CD4-positive, alpha-beta memory T cell (primary cell): ENCODE results near the gene DNAH5. TPM values are rescaled to one million over a fixed set of nuclear protein-coding genes. Genes with fewer than 3 reads are reported as not detected.

Source experiments
- CTCF ChIA-PET: fragments of 350-600 bp; sonication (Branson Sonifier 250); formaldehyde crosslinking; loops from one replicate; lab custom pipeline; 2021; ENCODE audit warnings: inconsistent platforms; ENCODE audit not compliant: partially characterized antibody; lab: Charles Lee
- POLR2A ChIA-PET: fragments of 350-600 bp; sonication (Branson Sonifier 250); formaldehyde crosslinking; loops from one replicate; lab custom pipeline; 2021; ENCODE audit not compliant: partially characterized antibody; lab: Charles Lee
- DNase-seq, 5 donors: peaks; one replicate each; pipeline versions ENCODE4 v3.0.0 to v3.0.0-alpha.2; 2020 to 2022; ENCODE audit warnings: mixed read lengths in 1 of 5
- H3K27ac ChIP-seq: one replicate; pipeline ENCODE4 v1.7.0; 2013; ENCODE audit warnings: low read depth, low read length
- H3K27me3 ChIP-seq: 2 replicates; pipeline ENCODE4 v1.7.0; 2013; ENCODE audit warnings: mild to moderate bottlenecking, low read length, moderate library complexity; ENCODE audit not compliant: insufficient read depth
- H3K36me3 ChIP-seq: 2 replicates; pipeline ENCODE4 v1.7.0; 2013; ENCODE audit warnings: mild to moderate bottlenecking, low read length, moderate library complexity; ENCODE audit not compliant: insufficient read depth
- H3K4me1 ChIP-seq: 2 replicates; pipeline ENCODE4 v1.7.0; 2013; ENCODE audit warnings: mild to moderate bottlenecking, low read length, moderate library complexity; ENCODE audit not compliant: insufficient read depth
- H3K4me3 ChIP-seq, 2 donors: one replicate each; pipeline ENCODE4 v1.7.0; 2013; ENCODE audit warnings: low read length in 2 of 2, mild to moderate bottlenecking in 1 of 2
- H3K9me3 ChIP-seq, 2 donors: one replicate each; pipeline ENCODE4 v1.7.0; 2013; ENCODE audit warnings: low read length in 2 of 2, control low read depth in 1 of 2; ENCODE audit not compliant: control insufficient read depth in 1 of 2
- H3K27ac Mint-ChIP-seq, 7 donors: one replicate each; pipeline ENCODE4 v1.8.0; 2020 to 2021; ENCODE audit warnings: mixed read lengths in 7 of 7, mild to moderate bottlenecking in 6 of 7, inconsistent platforms in 3 of 7, moderate library complexity in 3 of 7
- H3K27me3 Mint-ChIP-seq, 2 donors: one replicate each; pipeline ENCODE4 v1.8.0; 2020 to 2021; ENCODE audit warnings: mixed read lengths in 2 of 2
- H3K36me3 Mint-ChIP-seq, 2 donors: one replicate each; pipeline ENCODE4 v1.8.0; 2020 to 2021; ENCODE audit warnings: mixed read lengths in 2 of 2, inconsistent platforms in 1 of 2, mild to moderate bottlenecking in 1 of 2
- H3K4me1 Mint-ChIP-seq, 4 donors: one replicate each; pipeline ENCODE4 v1.8.0; 2020 to 2021; ENCODE audit warnings: mixed read lengths in 4 of 4, mild to moderate bottlenecking in 1 of 4
- H3K4me3 Mint-ChIP-seq, 8 donors: one replicate each; pipeline ENCODE4 v1.8.0; 2020 to 2021; ENCODE audit warnings: mixed read lengths in 8 of 8, mild to moderate bottlenecking in 7 of 8, moderate library complexity in 6 of 8, inconsistent platforms in 3 of 8
- H3K9me3 Mint-ChIP-seq, 8 donors: one replicate each; pipeline ENCODE4 v1.8.0; 2020 to 2021; ENCODE audit warnings: mixed read lengths in 8 of 8, mild to moderate bottlenecking in 5 of 8, inconsistent platforms in 3 of 8, moderate library complexity in 1 of 8
- intact Hi-C: fragments of 100-400 bp; cut with micrococcal nuclease; formaldehyde crosslinking; loops from one replicate; pipeline ENCODE4 v1.15.1; 2023
- polyA plus RNA-seq, 2 donors: library from polyadenylated mRNA; unstranded; fragments of 300-500 nt; fragmentation: Illumina TruSeq; gene quantifications; one replicate each; pipeline ENCODE4 v1.2.3, GENCODE V29; 2021
- total RNA-seq, 2 experiments: library from RNA; stranded (reverse); gene quantifications; one replicate each; pipeline ENCODE4 v1.2.3, GENCODE V29; 2021

The DNAH5 gene
- total and polyA plus RNA-seq, 4 experiments from 2014 or later = not detected

DNA sequence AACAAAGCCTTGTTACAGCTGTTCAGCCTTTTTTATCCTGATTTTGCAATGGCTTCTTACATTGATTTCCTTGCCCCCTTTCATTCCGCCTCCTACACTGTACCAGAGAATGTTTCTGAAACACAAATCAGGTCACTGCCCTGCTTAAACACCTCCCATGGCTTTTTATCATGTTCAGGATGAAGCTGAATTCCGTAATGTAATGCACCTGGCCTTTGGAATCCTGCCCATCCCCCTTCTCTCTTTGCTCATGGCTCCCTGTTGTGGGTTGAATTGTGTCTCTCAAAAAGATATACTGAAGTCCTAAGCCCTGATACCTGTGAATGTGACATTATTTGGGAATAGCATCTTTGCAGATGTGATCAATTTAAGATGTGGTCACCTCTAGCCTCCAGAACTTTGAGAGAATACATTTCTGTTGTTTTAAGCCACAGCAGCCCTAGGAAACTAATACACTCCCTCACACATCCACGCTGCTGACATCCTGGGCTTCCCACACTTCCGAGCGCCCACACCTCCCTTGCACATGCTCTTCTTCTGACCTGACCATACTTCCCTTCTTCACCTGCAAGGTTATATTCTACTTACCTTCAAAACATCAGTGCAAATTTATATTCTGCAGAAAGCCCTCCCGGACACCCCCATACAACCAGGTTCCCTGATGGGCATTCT lies 101.2 kb downstream of the DNAH5 start:
- peaks cover 0 to 9% (median 6%) of the 10 kb centered on the region in 8 donors for H3K9me3 Mint-ChIP-seq
- no peak for DNase-seq
- no peak overlapping the region for H3K4me3 Mint-ChIP-seq
- H3K36me3 Mint-ChIP-seq = no peaks in the 10 kb centered on the region
- Histone ChIP-seq H3K36me3 (no peaks in the 10 kb centered on the region), H3K9me3 (no peaks in the 10 kb centered on the region), H3K27me3 (no peaks in the 10 kb centered on the region), H3K4me3 (no peak overlapping the region), H3K4me1 (no peaks in the 10 kb centered on the region), H3K27ac (no peak overlapping the region)
- no peak overlapping the region for H3K27ac Mint-ChIP-seq
- no peaks in the 10 kb centered on the region for H3K4me1 Mint-ChIP-seq
- no peaks in the 10 kb centered on the region for H3K27me3 Mint-ChIP-seq
- ChIA-PET POLR2A (no interaction called here), CTCF (no interaction called here)
- intact Hi-C loops = no loop called here

DNA sequence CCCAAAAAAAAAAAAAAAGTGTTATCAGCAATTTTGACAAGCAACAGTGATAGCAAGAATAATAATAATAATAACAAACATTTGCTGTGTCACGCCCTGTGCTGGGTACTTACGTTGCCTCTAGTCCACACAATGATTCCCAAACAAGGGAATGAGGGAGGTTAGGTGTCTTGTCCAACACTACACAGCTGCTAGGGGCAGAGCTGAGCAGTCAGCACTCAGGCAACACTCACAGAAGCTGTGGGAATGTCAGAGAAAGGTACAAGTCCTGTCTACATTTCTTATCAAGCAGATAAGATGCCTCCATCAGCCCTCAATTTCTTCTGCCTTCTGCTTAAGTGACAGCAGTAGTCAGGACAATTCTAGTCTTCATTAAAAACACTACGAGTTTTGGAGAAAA lies 111.0 kb downstream of the DNAH5 start:
- Histone ChIP-seq H3K4me1 (no peaks in the 10 kb centered on the region), H3K4me3 (no peak overlapping the region), H3K9me3 (no peaks in the 10 kb centered on the region), H3K36me3 (no peaks in the 10 kb centered on the region), H3K27ac (no peak overlapping the region), H3K27me3 (no peaks in the 10 kb centered on the region)
- no peaks in the 10 kb centered on the region for H3K27me3 Mint-ChIP-seq
- H3K27ac Mint-ChIP-seq = no peak overlapping the region
- POLR2A ChIA-PET = no interaction called here
- peaks cover 2 to 22% (median 10%) of the 10 kb centered on the region in 8 donors for H3K9me3 Mint-ChIP-seq
- intact Hi-C loops = no loop called here
- H3K4me1 Mint-ChIP-seq = no peaks in the 10 kb centered on the region
- CTCF ChIA-PET = no interaction called here
- no peaks in the 10 kb centered on the region for H3K36me3 Mint-ChIP-seq
- no peak for DNase-seq
- H3K4me3 Mint-ChIP-seq = no peak overlapping the region

DNA sequence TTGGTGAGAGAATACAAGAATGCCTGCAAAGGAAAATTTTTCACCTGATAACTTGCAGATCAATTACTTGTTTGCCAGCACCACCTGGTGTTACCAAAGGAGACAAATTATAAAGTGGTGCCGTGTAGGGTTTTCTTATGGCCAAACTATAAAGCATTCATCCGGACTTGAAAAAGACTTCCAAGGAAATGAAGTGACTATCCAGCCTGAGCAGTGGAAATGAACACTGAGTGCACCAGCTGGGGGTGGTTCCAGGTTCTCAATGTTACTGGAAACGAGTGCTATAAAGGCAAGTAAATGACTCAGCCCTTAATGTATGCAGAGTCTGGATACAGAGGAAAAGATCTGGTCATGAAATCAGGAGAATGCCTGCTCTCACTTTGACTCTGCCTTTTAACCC lies 113.1 kb downstream of the DNAH5 start:
- ChIA-PET CTCF (no interaction called here), POLR2A (no interaction called here)
- Mint-ChIP-seq H3K4me3 (no peak overlapping the region), H3K4me1 (no peaks in the 10 kb centered on the region), H3K27ac (no peak overlapping the region), H3K9me3 (peaks cover 8 to 25% (median 10%) of the 10 kb centered on the region in 8 donors), H3K27me3 (no peaks in the 10 kb centered on the region), H3K36me3 (no peaks in the 10 kb centered on the region)
- no peaks in the 10 kb centered on the region for H3K9me3 ChIP-seq
- H3K4me3 ChIP-seq = no peak overlapping the region
- H3K4me1 ChIP-seq = no peaks in the 10 kb centered on the region
- H3K27ac ChIP-seq = no peak overlapping the region
- intact Hi-C loops = no loop called here
- H3K36me3 ChIP-seq = no peaks in the 10 kb centered on the region
- no peaks in the 10 kb centered on the region for H3K27me3 ChIP-seq
- no peak for DNase-seq

DNA sequence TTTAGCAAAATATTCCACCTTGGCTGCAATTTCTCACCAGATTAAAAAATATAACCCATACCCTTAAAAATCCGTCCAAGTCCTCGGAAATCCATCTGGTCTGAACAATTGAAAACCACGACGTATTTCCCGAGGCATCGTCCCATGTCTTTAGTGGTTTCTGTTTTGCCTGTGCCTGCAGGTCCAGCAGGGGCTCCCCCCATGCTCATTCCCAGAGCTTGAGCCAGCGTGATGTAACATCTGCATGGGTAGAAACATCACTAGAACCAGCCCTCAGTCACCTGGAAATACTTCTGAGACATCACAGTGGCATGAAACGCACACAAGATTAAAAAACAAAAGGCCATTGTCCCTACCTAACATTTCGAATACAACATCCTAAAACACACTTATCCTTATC lies 114.0 kb downstream of the DNAH5 start:
- intact Hi-C loops = no loop called here
- DNase-seq = no peak
- ChIA-PET CTCF (no interaction called here), POLR2A (no interaction called here)
- Mint-ChIP-seq H3K36me3 (no peaks in the 10 kb centered on the region), H3K9me3 (peaks cover 4 to 23% (median 9%) of the 10 kb centered on the region in 8 donors), H3K4me1 (no peaks in the 10 kb centered on the region), H3K27me3 (no peaks in the 10 kb centered on the region), H3K27ac (no peak overlapping the region), H3K4me3 (no peak overlapping the region)
- no peaks in the 10 kb centered on the region for H3K27me3 ChIP-seq
- no peaks in the 10 kb centered on the region for H3K36me3 ChIP-seq
- no peak overlapping the region for H3K27ac ChIP-seq
- no peak overlapping the region for H3K4me3 ChIP-seq
- H3K9me3 ChIP-seq = no peaks in the 10 kb centered on the region
- no peaks in the 10 kb centered on the region for H3K4me1 ChIP-seq

DNA sequence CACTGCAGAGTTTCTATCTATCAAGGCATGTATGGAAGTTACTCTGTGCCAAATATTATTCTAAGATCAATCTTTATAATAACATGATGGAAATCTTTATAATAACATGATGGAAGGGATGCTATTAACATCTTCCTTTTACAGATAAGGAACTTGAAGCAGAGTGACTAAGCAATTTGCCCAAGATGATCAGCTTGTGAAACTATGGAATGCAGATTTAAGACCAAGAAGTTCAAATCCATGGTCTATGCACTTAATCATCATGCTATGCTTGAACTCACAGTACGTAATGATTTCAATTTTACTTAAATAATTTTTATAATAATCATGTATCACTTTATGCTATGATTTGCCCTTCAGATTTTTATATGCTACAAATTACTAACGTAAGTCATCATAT lies 123.1 kb downstream of the DNAH5 start:
- Histone ChIP-seq H3K9me3 (no peaks in the 10 kb centered on the region), H3K27me3 (no peaks in the 10 kb centered on the region), H3K27ac (no peak overlapping the region), H3K4me3 (no peak overlapping the region), H3K4me1 (no peaks in the 10 kb centered on the region), H3K36me3 (no peaks in the 10 kb centered on the region)
- H3K27me3 Mint-ChIP-seq = no peaks in the 10 kb centered on the region
- H3K27ac Mint-ChIP-seq = no peak overlapping the region
- intact Hi-C loops = no loop called here
- CTCF ChIA-PET = no interaction called here
- POLR2A ChIA-PET = no interaction called here
- H3K36me3 Mint-ChIP-seq = no peaks in the 10 kb centered on the region
- no peak for DNase-seq
- H3K4me3 Mint-ChIP-seq = no peak overlapping the region
- H3K4me1 Mint-ChIP-seq = no peaks in the 10 kb centered on the region
- H3K9me3 Mint-ChIP-seq = peaks cover 0 to 5% (median under 1%) of the 10 kb centered on the region in 8 donors

GRCh38 chr5:13816126-13816525 lies 128.4 kb downstream of the DNAH5 start:
- DNase-seq = no peak
- H3K4me1 ChIP-seq = no peaks in the 10 kb centered on the region
- ChIA-PET CTCF (no interaction called here), POLR2A (no interaction called here)
- Mint-ChIP-seq H3K4me3 (no peak overlapping the region), H3K27me3 (no peaks in the 10 kb centered on the region), H3K36me3 (no peaks in the 10 kb centered on the region), H3K27ac (no peak overlapping the region), H3K4me1 (no peaks in the 10 kb centered on the region), H3K9me3 (peaks cover 0 to 7% (median 2%) of the 10 kb centered on the region in 8 donors)
- intact Hi-C loops = no loop called here
- no peak overlapping the region for H3K4me3 ChIP-seq
- no peaks in the 10 kb centered on the region for H3K9me3 ChIP-seq
- H3K36me3 ChIP-seq = no peaks in the 10 kb centered on the region
- H3K27me3 ChIP-seq = no peaks in the 10 kb centered on the region
- H3K27ac ChIP-seq = no peak overlapping the region

DNA sequence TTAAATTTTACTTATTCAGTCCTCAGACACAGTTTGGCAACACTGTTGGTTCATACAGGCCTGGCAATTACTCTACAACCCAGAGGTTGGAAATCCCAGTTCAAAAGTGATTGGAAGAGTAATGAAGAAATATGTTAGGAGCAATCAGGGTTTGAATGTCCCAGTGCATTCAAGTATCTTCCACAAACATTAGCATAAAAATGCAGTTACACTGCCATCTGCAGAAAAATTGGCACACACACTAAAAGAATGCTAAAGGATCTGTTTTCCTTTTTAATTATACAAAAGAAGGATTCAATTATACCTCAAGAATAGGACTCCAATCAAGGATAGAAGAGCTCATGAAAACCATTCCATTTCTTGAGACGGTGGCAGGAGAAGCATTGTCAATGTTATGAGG lies 130.2 kb downstream of the DNAH5 start:
- Histone ChIP-seq H3K9me3 (no peaks in the 10 kb centered on the region), H3K27ac (no peak overlapping the region), H3K27me3 (no peaks in the 10 kb centered on the region), H3K36me3 (no peaks in the 10 kb centered on the region), H3K4me3 (no peak overlapping the region), H3K4me1 (no peaks in the 10 kb centered on the region)
- intact Hi-C loops = no loop called here
- H3K4me1 Mint-ChIP-seq = no peaks in the 10 kb centered on the region
- H3K9me3 Mint-ChIP-seq = peaks cover 0 to 11% (median 3%) of the 10 kb centered on the region in 8 donors
- no peaks in the 10 kb centered on the region for H3K27me3 Mint-ChIP-seq
- CTCF ChIA-PET = no interaction called here
- DNase-seq = no peak
- H3K27ac Mint-ChIP-seq = no peak overlapping the region
- POLR2A ChIA-PET = no interaction called here
- H3K4me3 Mint-ChIP-seq = no peak overlapping the region
- no peaks in the 10 kb centered on the region for H3K36me3 Mint-ChIP-seq
